H9 (cell line): ENCODE measurements around the gene SLC4A3. TPM values are rescaled to one million over a fixed set of nuclear protein-coding genes. Genes with fewer than 3 reads are reported as not detected.
A peak's percentile ranks its signal among the peaks of the same experiment; 100 is the strongest.

Source experiments
- DNase-seq: peaks from one replicate; pipeline ENCODE4 v3.0.0-alpha.2; 2017
- H2AFZ ChIP-seq: one replicate; pipeline ENCODE4 v1.6.1; 2013; ENCODE audit warnings: mild to moderate bottlenecking, low read length, control low read depth, moderate library complexity
- H2AK5ac ChIP-seq: 2 replicates; pipeline ENCODE4 v1.6.1; 2013; ENCODE audit warnings: low read length, control low read depth, mixed read lengths; ENCODE audit not compliant: insufficient read length
- H2BK120ac ChIP-seq: one replicate; pipeline ENCODE4 v1.6.1; 2013; ENCODE audit warnings: low read depth, mild to moderate bottlenecking, low read length, control low read depth, inconsistent platforms; ENCODE audit not compliant: poor library complexity, severe bottlenecking
- H2BK12ac ChIP-seq: 2 replicates; pipeline ENCODE4 v1.6.1; 2013; ENCODE audit warnings: low read length, control low read depth, mixed read lengths, low read depth; ENCODE audit not compliant: insufficient read length
- H2BK15ac ChIP-seq: 2 replicates; pipeline ENCODE4 v1.6.1; 2013; ENCODE audit warnings: low read depth, low read length, control low read depth
- H2BK20ac ChIP-seq: one replicate; pipeline ENCODE4 v1.6.1; 2013; ENCODE audit warnings: low read depth, mild to moderate bottlenecking, low read length, control low read depth, inconsistent platforms; ENCODE audit not compliant: poor library complexity, severe bottlenecking
- H2BK5ac ChIP-seq: 2 replicates; pipeline ENCODE4 v1.6.1; 2013; ENCODE audit warnings: low read length, control low read depth, mixed read lengths; ENCODE audit not compliant: insufficient read length
- H3K14ac ChIP-seq: 2 replicates; pipeline ENCODE4 v1.6.1; 2013; ENCODE audit warnings: low read length, control low read depth; ENCODE audit not compliant: insufficient read depth
- H3K18ac ChIP-seq: 2 replicates; pipeline ENCODE4 v1.6.1; 2013; ENCODE audit warnings: low read depth, mild to moderate bottlenecking, mixed read lengths, low read length, control low read depth; ENCODE audit not compliant: insufficient read length
- H3K23ac ChIP-seq: 2 replicates; pipeline ENCODE4 v1.6.1; 2013; ENCODE audit warnings: low read length, control low read depth, mixed read lengths, low read depth; ENCODE audit not compliant: insufficient read length
- H3K23me2 ChIP-seq: 2 replicates; pipeline ENCODE4 v1.6.1; 2013; ENCODE audit warnings: low read depth, mild to moderate bottlenecking, mixed read lengths, low read length, control low read depth; ENCODE audit not compliant: insufficient read length, poor library complexity, severe bottlenecking
- H3K27ac ChIP-seq: 2 replicates; pipeline ENCODE4 v1.5.1; 2013; ENCODE audit warnings: low read length, control low read depth, mixed read lengths, low read depth; ENCODE audit not compliant: insufficient read length
- H3K27me3 ChIP-seq: 2 replicates; pipeline ENCODE4 v1.6.1; 2013; ENCODE audit warnings: low read length, control low read depth, inconsistent platforms; ENCODE audit not compliant: insufficient read depth
- H3K4ac ChIP-seq: 2 replicates; pipeline ENCODE4 v1.6.1; 2013; ENCODE audit warnings: low read depth, mild to moderate bottlenecking, control low read depth, inconsistent platforms, low read length, moderate library complexity
- H3K4me1 ChIP-seq: 2 replicates; pipeline ENCODE4 v1.6.1; 2013; ENCODE audit warnings: low read length, control low read depth, inconsistent platforms; ENCODE audit not compliant: insufficient read depth
- H3K4me2 ChIP-seq: 2 replicates; pipeline ENCODE4 v1.6.1; 2013; ENCODE audit warnings: low read length, control low read depth, mixed read lengths; ENCODE audit not compliant: insufficient read length, insufficient read depth
- H3K56ac ChIP-seq: 2 replicates; pipeline ENCODE4 v1.6.1; 2013; ENCODE audit warnings: low read depth, mild to moderate bottlenecking, mixed read lengths, low read length, control low read depth; ENCODE audit not compliant: insufficient read length
- H3K79me1 ChIP-seq: 2 replicates; pipeline ENCODE4 v1.6.1; 2013; ENCODE audit warnings: low read depth, mild to moderate bottlenecking, moderate library complexity, low read length, control low read depth, inconsistent platforms; ENCODE audit not compliant: insufficient read depth, poor library complexity, severe bottlenecking
- H3K79me2 ChIP-seq: 2 replicates; pipeline ENCODE4 v1.6.1; 2013; ENCODE audit warnings: low read length, control low read depth, inconsistent platforms; ENCODE audit not compliant: insufficient read depth
- H3K9ac ChIP-seq: 2 replicates; pipeline ENCODE4 v1.6.1; 2013; ENCODE audit warnings: low read length, control low read depth, mixed read lengths; ENCODE audit not compliant: insufficient read length; ENCODE audit errors: extremely low read depth
- H3K9me3 ChIP-seq: one replicate; pipeline ENCODE4 v1.6.1; 2013; ENCODE audit warnings: low read depth, low read length, inconsistent platforms; ENCODE audit not compliant: control insufficient read depth
- H3T11ph ChIP-seq: one replicate; pipeline ENCODE4 v1.6.1; 2013; ENCODE audit warnings: mild to moderate bottlenecking, low read length, control low read depth, inconsistent platforms
- H4K20me1 ChIP-seq: one replicate; pipeline ENCODE4 v1.6.1; 2013; ENCODE audit not compliant: control insufficient read depth, insufficient read length, insufficient read depth
- H4K5ac ChIP-seq: 2 replicates; pipeline ENCODE4 v1.6.1; 2013; ENCODE audit warnings: low read depth, mild to moderate bottlenecking, mixed read lengths, low read length, control low read depth; ENCODE audit not compliant: insufficient read length
- H4K8ac ChIP-seq: replicated peaks from 2 replicates; pipeline ENCODE4 v1.6.1; 2013; ENCODE audit warnings: low read length, control low read depth, mixed read lengths, low read depth; ENCODE audit not compliant: insufficient read length
- H4K91ac ChIP-seq: 2 replicates; pipeline ENCODE4 v1.6.1; 2013; ENCODE audit warnings: low read depth, mild to moderate bottlenecking, moderate library complexity, mixed read lengths, low read length, control low read depth; ENCODE audit not compliant: insufficient read length
- H3K27ac Mint-ChIP-seq, 3 experiments: 2 replicates in 2 of 3; 3 replicates in 1 of 3; pipeline ENCODE4 v1.8.0; 2020 to 2021; ENCODE audit warnings: mixed read lengths in 3 of 3, mild to moderate bottlenecking in 1 of 3, moderate library complexity in 1 of 3
- H3K27me3 Mint-ChIP-seq: 2 replicates; pipeline ENCODE4 v1.8.0; 2021; ENCODE audit warnings: low read depth, mild to moderate bottlenecking, moderate library complexity, mixed read lengths
- H3K36me3 Mint-ChIP-seq, 3 experiments: 2 replicates in 2 of 3; 3 replicates in 1 of 3; pipeline ENCODE4 v1.8.0; 2020 to 2021; ENCODE audit warnings: low read depth in 3 of 3, mixed read lengths in 3 of 3; ENCODE audit not compliant: insufficient read depth in 1 of 3
- H3K4me1 Mint-ChIP-seq, 2 experiments: 2 replicates each; pipeline ENCODE4 v1.8.0; 2020; ENCODE audit warnings: mixed read lengths in 2 of 2
- H3K4me3 Mint-ChIP-seq, 2 experiments: 2 replicates in 1 of 2; 3 replicates in 1 of 2; pipeline ENCODE4 v1.8.0; 2020 to 2021; ENCODE audit warnings: mild to moderate bottlenecking in 2 of 2, mixed read lengths in 2 of 2, moderate library complexity in 1 of 2
- H3K9me3 Mint-ChIP-seq, 2 experiments: 2 replicates in 1 of 2; 3 replicates in 1 of 2; pipeline ENCODE4 v1.8.0; 2020; ENCODE audit warnings: mild to moderate bottlenecking in 2 of 2, mixed read lengths in 2 of 2, moderate library complexity in 1 of 2
- CTCF ChIP-seq: fragments of 200-600 bp; sonication (generic); conservative IDR thresholded peaks from 3 replicates; pipeline ENCODE4 v1.8.0; 2021; ENCODE audit warnings: antibody characterized with exemption, mild to moderate bottlenecking
- WGBS: extraction: QIAGEN DNeasy Blood & Tissue Kit; methylation state at CpG from one replicate; pipeline ENCODE4 v1.1.7; 2013; ENCODE audit warnings: missing lambda C conversion rate, low lambda C conversion rate, mixed read lengths; ENCODE audit not compliant: insufficient read length; ENCODE audit errors: extremely low coverage; 5-methylcytosine and 5-hydroxymethylcytosine counted together
- total RNA-seq: library from RNA; stranded (reverse); gene quantifications from 2 replicates; pipeline ENCODE4 v1.2.1, GENCODE V29; 2021

SLC4A3 gene
- total RNA-seq, 1 experiment from 2014 or later = 11.1 TPM

- no peak overlapping the region for H3K27ac Mint-ChIP-seq
- no peak overlapping the region for H2BK12ac ChIP-seq
Observed at GRCh38 chr2:219671279-219671678, 43.8 kb downstream of the SLC4A3 start.

More at GRCh38 chr2:219671279-219671678, 43.8 kb downstream of the SLC4A3 start:
- Histone ChIP-seq H3K14ac (no peak overlapping the region), H4K5ac (no peak overlapping the region), H3K27me3 (no peaks in the 10 kb centered on the region), H2BK120ac (no peak overlapping the region), H2BK20ac (no peak overlapping the region), H2AK5ac (no peak overlapping the region), H4K20me1 (no peaks in the 10 kb centered on the region), H2BK15ac (no peak overlapping the region), H3K4me1 (peaks cover 6% of the 10 kb centered on the region; the same call in 1 of the 2 replicates), H3K4ac (no peak overlapping the region), H3K18ac (no peak overlapping the region), H3K79me2 (no peaks in the 10 kb centered on the region), H3K4me2 (peak overlapping the region; percentile 45), H3K56ac (no peak overlapping the region), H2AFZ (no peak overlapping the region), H3K79me1 (no peaks in the 10 kb centered on the region), H4K8ac (no peak overlapping the region), H4K91ac (no peak overlapping the region), H3K23me2 (no peaks in the 10 kb centered on the region), H3T11ph (no peak overlapping the region), H2BK5ac (no peak overlapping the region), H3K9ac (no peak overlapping the region), H3K23ac (no peak overlapping the region), H3K27ac (no peak overlapping the region), H3K9me3 (no peaks in the 10 kb centered on the region)
- no peak for DNase-seq
- TF ChIP-seq CTCF = no peak
- peaks cover 23 to 33% of the 10 kb centered on the region in 2 experiments for H3K4me1 Mint-ChIP-seq
- H3K36me3 Mint-ChIP-seq = no peaks in the 10 kb centered on the region
- H3K27me3 Mint-ChIP-seq = peaks cover 3% of the 10 kb centered on the region
- H3K9me3 Mint-ChIP-seq = no peaks in the 10 kb centered on the region
- no CpG with 5 or more reads among the region's 5 CpGs for WGBS
- no peak overlapping the region for H3K4me3 Mint-ChIP-seq
